DOHH2 (cell line): ENCODE results near the gene NF1.

Source experiments
- H3F3A ChIP-seq: fragments of 200-600 bp; sonication (generic), shearing (Covaris generic); 2 replicates; pipeline ENCODE4 v1.6.0; 2016; ENCODE audit warnings: antibody characterized with exemption, mild to moderate bottlenecking; ENCODE audit not compliant: control insufficient read depth, insufficient read depth
- H3K27ac ChIP-seq: fragments of 200-600 bp; sonication (generic); 2 replicates; pipeline ENCODE4 v1.5.1; 2014; ENCODE audit warnings: low read depth, mild to moderate bottlenecking, low read length, moderate library complexity
- H3K27me3 ChIP-seq: fragments of 200-600 bp; sonication (generic); 2 replicates; pipeline ENCODE4 v1.6.1; 2014; ENCODE audit warnings: mild to moderate bottlenecking, low read length, mixed read lengths; ENCODE audit not compliant: control insufficient read depth
- H3K36me3 ChIP-seq: fragments of 200-600 bp; sonication (generic); 2 replicates; pipeline ENCODE4 v1.6.1; 2014; ENCODE audit warnings: mild to moderate bottlenecking, low read length, moderate library complexity, mixed read lengths; ENCODE audit not compliant: control insufficient read depth
- H3K4me1 ChIP-seq: fragments of 200-600 bp; sonication (generic); 2 replicates; pipeline ENCODE4 v1.6.1; 2014; ENCODE audit warnings: mild to moderate bottlenecking, low read length, mixed read lengths; ENCODE audit not compliant: control insufficient read depth
- H3K4me2 ChIP-seq: fragments of 200-600 bp; sonication (generic); 2 replicates; pipeline ENCODE4 v1.6.0; 2014; ENCODE audit warnings: mild to moderate bottlenecking, low read length, moderate library complexity
- H3K4me3 ChIP-seq: fragments of 200-600 bp; sonication (generic); 2 replicates; pipeline ENCODE4 v1.5.1; 2014; ENCODE audit warnings: mild to moderate bottlenecking, low read length, mixed read lengths
- H3K79me2 ChIP-seq: fragments of 200-600 bp; sonication (generic); 2 replicates; pipeline ENCODE4 v1.6.1; 2014; ENCODE audit warnings: mild to moderate bottlenecking, low read length, mixed read lengths; ENCODE audit not compliant: control insufficient read depth
- H3K9me2 ChIP-seq: fragments of 200-600 bp; sonication (generic); replicated peaks from 2 replicates; pipeline ENCODE4 v1.6.1; 2014; ENCODE audit warnings: mild to moderate bottlenecking, low read length, mixed read lengths; ENCODE audit not compliant: control insufficient read depth
- H3K9me3 ChIP-seq: fragments of 200-600 bp; sonication (generic); 2 replicates; pipeline ENCODE4 v1.6.1; 2014; ENCODE audit warnings: antibody characterized with exemption, low read length, mixed read lengths; ENCODE audit not compliant: control insufficient read depth, insufficient read depth
- H4K20me1 ChIP-seq: fragments of 200-600 bp; sonication (generic); 2 replicates; pipeline ENCODE4 v1.6.0; 2014; ENCODE audit warnings: low read depth, mild to moderate bottlenecking, antibody characterized with exemption, low read length, moderate library complexity; ENCODE audit not compliant: control insufficient read depth, insufficient read depth
- CTCF ChIP-seq: fragments of 200-600 bp; sonication (generic); IDR thresholded peaks from one replicate; pipeline ENCODE4 v1.5.1; 2014; ENCODE audit warnings: antibody characterized with exemption, mild to moderate bottlenecking, low read depth, low read length; ENCODE audit not compliant: poor library complexity, severe bottlenecking
- EZH2phosphoT487 ChIP-seq: fragments of 200-600 bp; sonication (generic); IDR thresholded peaks from 2 replicates; pipeline ENCODE4 v1.6.1; 2017; ENCODE audit warnings: borderline replicate concordance, mild to moderate bottlenecking, antibody characterized with exemption, low read length, moderate library complexity, mixed read lengths

Gene NF1

DNA sequence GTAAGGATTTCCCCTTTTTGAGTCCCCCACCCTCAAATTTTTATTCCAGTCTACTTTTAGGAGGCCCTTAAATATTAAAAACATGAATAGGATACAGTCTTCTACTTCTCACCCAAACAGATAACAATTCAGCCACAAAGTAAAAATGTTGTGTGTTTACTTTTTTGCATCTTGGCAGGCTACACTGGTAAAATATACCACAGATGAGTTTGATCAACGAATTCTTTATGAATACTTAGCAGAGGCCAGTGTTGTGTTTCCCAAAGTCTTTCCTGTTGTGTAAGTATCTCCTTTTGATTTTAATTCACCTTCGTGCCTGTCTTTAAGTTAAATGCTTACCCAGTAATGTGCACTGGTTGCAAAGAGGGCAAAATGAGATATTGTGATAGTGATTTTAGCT, 262.3 kb downstream of the NF1 start:
- peaks cover 89% of the 10 kb centered on the region for H3K36me3 ChIP-seq
- no peaks in the 10 kb centered on the region for H3K9me2 ChIP-seq
- H3K4me1 ChIP-seq: no peaks in the 10 kb centered on the region
- no peaks in the 10 kb centered on the region for H3K27me3 ChIP-seq
- no peak overlapping the region for H3K4me3 ChIP-seq
- no peaks in the 10 kb centered on the region for H3F3A ChIP-seq
- TF ChIP-seq CTCF (no peak), EZH2phosphoT487 (no peak)
- H3K79me2 ChIP-seq: no peaks in the 10 kb centered on the region
- H3K4me2 ChIP-seq: no peak overlapping the region
- no peaks in the 10 kb centered on the region for H3K9me3 ChIP-seq
- H4K20me1 ChIP-seq: no peaks in the 10 kb centered on the region
- no peak overlapping the region for H3K27ac ChIP-seq

- Histone ChIP-seq H3K36me3 (peaks cover 89% of the 10 kb centered on the region), H3K27me3 (no peaks in the 10 kb centered on the region), H3K27ac (no peak overlapping the region), H3K9me3 (no peaks in the 10 kb centered on the region), H3F3A (no peaks in the 10 kb centered on the region), H3K9me2 (no peaks in the 10 kb centered on the region), H3K79me2 (no peaks in the 10 kb centered on the region), H3K4me1 (no peaks in the 10 kb centered on the region), H4K20me1 (no peaks in the 10 kb centered on the region), H3K4me2 (no peak overlapping the region), H3K4me3 (no peak overlapping the region)
- TF ChIP-seq EZH2phosphoT487 (no peak), CTCF (no peak)
Observed at GRCh38 chr17:31357839-31358394, 263.1 kb downstream of the NF1 start.

DNA sequence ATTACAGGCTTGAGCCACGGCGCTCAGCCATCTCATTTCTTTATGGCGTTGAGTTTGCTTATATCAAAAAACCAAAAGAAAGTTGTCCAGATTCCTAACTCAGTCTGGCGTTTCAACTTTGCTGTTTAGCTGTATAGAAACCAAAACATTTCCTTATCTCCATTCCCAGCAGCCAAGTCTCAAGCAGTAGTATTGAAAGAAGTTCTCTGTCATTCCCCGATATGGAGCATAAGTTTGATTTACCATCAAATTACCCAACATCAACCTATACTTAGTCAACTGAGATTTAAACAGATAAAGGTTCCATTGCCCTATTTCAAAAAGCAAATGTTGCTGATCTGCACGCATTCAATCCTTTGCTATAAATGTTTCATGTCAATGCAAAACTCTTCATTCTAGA, 269.2 kb downstream of the NF1 start:
- Histone ChIP-seq H3K27me3 (no peaks in the 10 kb centered on the region), H3K4me1 (no peaks in the 10 kb centered on the region), H3K9me2 (no peaks in the 10 kb centered on the region), H3F3A (no peaks in the 10 kb centered on the region), H3K79me2 (no peaks in the 10 kb centered on the region), H3K27ac (no peak overlapping the region), H4K20me1 (no peaks in the 10 kb centered on the region), H3K9me3 (no peaks in the 10 kb centered on the region), H3K4me2 (no peak overlapping the region), H3K4me3 (no peak overlapping the region), H3K36me3 (peaks cover 54% of the 10 kb centered on the region)
- TF ChIP-seq CTCF: no peak
- TF ChIP-seq EZH2phosphoT487: no peak
